ENCODE results near the gene HLF. TPM values are rescaled to one million over a fixed set of nuclear protein-coding genes. Genes with fewer than 3 reads are reported as not detected.
A peak's percentile ranks its signal among the peaks of the same experiment; 100 is the strongest.

The HLF gene
- total RNA-seq, 3 donors from 2014 or later = 0.98 to 1.6 (median 1.0) TPM

DNA sequence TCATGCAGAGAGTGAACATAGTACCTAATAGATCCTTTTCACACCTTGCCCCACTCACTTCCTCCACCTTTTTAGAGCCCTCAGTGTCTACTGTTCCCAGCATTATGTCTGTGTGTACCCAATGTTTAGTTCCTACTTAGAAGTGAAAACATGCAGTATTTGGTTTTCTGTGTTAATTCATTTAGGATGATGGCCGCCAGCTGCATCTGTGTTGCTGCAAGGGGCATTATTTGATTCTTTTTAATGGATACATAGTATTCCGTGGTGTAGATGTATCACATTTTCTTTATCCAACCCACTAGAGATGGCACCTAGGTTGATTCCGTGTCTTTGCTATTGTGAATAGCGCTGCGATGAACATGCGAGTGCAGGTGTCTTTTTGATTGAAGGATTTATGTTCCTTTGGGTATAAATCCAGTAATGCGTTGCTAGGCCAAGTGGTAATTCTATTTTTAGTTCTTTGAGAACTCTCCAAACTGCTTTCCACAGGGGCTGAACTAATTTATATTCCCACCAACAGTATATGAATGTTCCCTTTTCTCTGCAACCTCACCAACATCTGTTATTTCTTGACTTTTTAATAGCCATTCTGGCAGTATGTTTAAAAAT, 47.1 kb downstream of the HLF start:
- Mint-ChIP-seq H3K36me3 (ENCODE audit: insufficient read depth) (peaks cover 1% of the 10 kb centered on the region), H3K4me1 (ENCODE audit: low read depth) (peaks cover 8% of the 10 kb centered on the region), H3K4me3 (no peak overlapping the region), H3K9me3 (no peaks in the 10 kb centered on the region), H3K27me3 (ENCODE audit: low read depth) (peaks cover 4% of the 10 kb centered on the region)
- ATAC-seq (no peak), DNase-seq (no peak)

DNA sequence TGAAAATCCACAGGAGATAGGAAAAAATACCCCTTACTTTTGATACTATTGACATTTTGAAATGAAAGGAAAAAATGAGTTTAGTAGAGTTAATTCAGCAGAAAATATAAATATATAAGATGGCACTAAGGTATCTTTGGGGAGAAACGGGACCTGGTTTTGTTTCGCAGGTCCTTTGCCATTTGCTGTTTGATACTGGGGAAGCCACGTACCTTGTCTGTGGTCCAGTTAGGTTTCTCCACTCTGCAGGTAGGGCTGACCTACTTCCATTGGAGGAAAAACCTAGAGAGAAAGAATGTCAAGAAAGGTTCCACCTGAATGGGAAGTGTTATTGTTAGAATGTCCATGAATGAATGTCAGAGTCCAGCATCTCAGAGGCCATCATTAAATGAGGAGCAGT, 48.1 kb downstream of the HLF start:
- peaks cover 8% of the 10 kb centered on the region for H3K4me1 Mint-ChIP-seq (ENCODE audit: low read depth)
- no peak for DNase-seq
- H3K27me3 Mint-ChIP-seq (ENCODE audit: low read depth) = peaks cover 1% of the 10 kb centered on the region
- no peaks in the 10 kb centered on the region for H3K9me3 Mint-ChIP-seq
- H3K4me3 Mint-ChIP-seq = no peak overlapping the region
- peaks cover 1% of the 10 kb centered on the region for H3K36me3 Mint-ChIP-seq (ENCODE audit: insufficient read depth)
- no peak for ATAC-seq

DNA sequence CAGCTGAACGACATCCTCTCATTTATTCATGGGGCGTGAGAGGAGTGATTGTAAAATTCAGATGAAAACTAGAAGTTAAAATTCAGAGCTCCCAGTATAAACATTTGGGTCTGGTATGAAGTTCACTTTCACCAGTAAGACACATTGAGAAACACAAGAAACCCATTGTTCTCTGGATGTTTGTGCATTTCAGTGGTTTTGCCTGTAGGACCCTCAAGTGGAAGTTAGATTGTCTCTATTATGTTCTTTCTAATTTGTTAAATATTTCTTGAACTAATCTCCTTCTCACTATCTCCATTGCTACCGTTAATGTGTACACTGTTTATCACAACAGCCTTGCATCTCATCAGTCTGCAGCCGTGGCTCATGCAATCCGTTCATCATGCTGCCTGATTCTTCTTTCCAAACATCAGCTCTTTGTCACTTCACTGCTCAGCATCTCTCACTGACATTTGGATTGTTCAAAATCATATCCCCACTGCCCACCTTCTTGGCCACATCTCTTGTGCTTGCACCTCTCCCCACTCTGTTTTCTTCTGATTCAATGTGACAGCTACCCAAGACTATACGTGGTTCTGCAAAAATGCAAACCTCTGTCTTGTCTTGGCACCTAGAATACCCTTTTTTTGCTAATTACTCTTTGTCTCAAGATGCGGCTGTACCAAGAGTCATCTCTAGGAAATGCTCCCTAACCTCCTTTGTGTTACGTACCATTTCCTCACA, 49.5 kb downstream of the HLF start:
- ATAC-seq = peak; percentile 41
- Mint-ChIP-seq H3K4me1 (ENCODE audit: low read depth) (peaks cover 8% of the 10 kb centered on the region), H3K36me3 (ENCODE audit: insufficient read depth) (peaks cover 1% of the 10 kb centered on the region)

DNA sequence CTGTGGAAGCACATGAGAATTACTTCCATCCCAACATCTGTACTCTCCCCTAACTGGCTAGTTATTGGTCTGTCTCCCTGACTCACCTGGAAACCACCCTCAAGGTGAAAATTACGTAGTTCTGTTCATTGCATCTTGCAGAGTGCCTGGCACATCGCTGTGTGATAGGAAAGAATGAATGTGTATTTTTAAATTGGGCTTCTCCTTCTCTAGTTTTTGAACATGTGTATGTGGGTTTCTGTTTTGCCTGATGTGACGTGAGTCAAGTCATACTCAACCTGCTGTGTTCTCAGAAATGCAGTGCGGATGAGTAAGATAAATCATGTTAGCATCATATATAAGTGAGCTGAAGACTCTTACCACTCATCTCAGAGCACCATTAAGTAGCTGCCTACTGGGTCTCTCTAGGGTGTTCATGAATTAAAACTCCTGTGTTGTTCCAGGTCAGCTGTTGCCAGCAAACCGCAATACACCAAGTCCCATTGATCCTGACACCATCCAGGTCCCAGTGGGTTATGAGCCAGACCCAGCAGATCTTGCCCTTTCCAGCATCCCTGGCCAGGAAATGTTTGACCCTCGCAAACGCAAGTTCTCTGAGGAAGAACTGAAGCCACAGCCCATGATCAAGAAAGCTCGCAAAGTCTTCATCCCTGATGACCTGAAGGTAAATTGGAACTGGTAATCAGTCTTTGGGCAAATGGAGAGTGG, 50.2 kb downstream of the HLF start:
- ATAC-seq (peak; percentile 83 to 87), DNase-seq (no peak)
- Mint-ChIP-seq H3K4me3 (no peak overlapping the region), H3K36me3 (ENCODE audit: insufficient read depth) (peaks cover 1% of the 10 kb centered on the region), H3K4me1 (ENCODE audit: low read depth) (peaks cover 8% of the 10 kb centered on the region), H3K27me3 (ENCODE audit: low read depth) (no peaks in the 10 kb centered on the region), H3K9me3 (no peaks in the 10 kb centered on the region)

More for the DNA sequence above, 49.5 kb downstream of the HLF start:
- Mint-ChIP-seq H3K4me3 (no peak overlapping the region), H3K27me3 (ENCODE audit: low read depth) (no peaks in the 10 kb centered on the region), H3K9me3 (no peaks in the 10 kb centered on the region)
- no peak for DNase-seq

DNA sequence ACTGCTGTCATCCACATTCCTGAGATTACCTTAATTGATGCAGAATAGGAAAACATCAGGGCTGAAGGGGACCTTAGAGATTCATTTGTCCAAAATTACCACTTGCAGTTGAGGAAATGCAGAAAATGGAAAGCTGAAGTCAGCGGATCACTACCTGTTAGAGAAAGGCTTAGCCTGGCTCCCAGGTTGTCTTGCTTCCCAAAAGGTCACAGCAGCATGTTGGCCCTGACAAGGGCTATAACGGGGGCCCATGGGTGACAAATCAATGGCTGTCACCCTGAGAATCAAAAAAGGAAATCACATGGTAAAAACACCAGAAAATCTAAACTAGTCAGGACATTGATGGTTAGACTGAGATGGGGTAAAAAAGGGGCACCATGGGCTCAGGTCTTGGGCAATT, 51.7 kb downstream of the HLF start:
- Mint-ChIP-seq H3K27me3 (ENCODE audit: low read depth) (no peaks in the 10 kb centered on the region), H3K4me3 (no peak overlapping the region), H3K4me1 (ENCODE audit: low read depth) (peaks cover 8% of the 10 kb centered on the region), H3K36me3 (ENCODE audit: insufficient read depth) (peaks cover 1% of the 10 kb centered on the region), H3K9me3 (no peaks in the 10 kb centered on the region)
- ATAC-seq (no peak), DNase-seq (no peak)

DNA sequence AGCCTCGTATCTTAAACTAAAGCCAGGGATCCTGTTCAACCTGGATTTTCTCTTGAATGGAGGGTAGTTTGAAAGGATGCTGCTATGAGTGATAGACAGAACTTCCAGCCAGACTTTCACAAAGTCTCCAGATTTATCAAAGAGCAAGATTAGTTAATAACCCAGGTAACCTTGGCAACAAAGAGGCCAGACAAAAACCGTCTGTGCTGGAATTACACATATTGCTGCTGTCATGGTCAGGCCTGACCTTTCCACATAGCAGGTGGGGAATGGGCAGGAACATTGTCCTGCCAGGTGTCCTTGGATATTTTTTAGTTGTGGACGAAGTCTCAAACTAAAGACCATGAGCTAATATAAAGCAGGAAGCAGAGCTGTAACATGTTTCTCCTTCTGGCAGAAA, 52.5 kb downstream of the HLF start:
- ATAC-seq (no peak), DNase-seq (no peak)
- Mint-ChIP-seq H3K36me3 (ENCODE audit: insufficient read depth) (peaks cover 1% of the 10 kb centered on the region), H3K9me3 (no peaks in the 10 kb centered on the region), H3K4me3 (no peak overlapping the region), H3K4me1 (ENCODE audit: low read depth) (peaks cover 8% of the 10 kb centered on the region), H3K27me3 (ENCODE audit: low read depth) (no peaks in the 10 kb centered on the region)

DNA sequence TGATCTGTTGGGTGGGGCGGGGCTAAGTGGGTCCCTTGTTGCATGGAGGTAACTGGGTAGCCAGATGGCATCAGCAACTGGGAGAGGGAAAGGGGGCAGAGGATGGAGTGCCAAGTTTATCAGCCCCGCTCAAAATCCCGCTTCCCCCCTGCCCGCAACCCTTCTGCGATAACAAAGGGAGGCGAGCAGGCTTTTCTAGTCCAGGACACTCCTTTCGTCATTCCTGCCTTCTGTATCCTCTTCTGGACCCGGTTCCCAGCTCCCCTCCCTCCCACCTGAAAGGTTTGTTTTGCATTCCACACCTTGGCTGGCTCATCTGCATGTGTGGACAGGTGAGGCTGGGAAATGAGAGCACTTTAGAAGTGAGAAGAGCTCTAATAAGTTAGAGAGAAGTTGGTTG, 53.3 kb downstream of the HLF start:
- peaks cover 1% of the 10 kb centered on the region for H3K36me3 Mint-ChIP-seq (ENCODE audit: insufficient read depth)
- ATAC-seq (no peak), DNase-seq (no peak)
- H3K27me3 Mint-ChIP-seq (ENCODE audit: low read depth) = no peaks in the 10 kb centered on the region
- H3K4me1 Mint-ChIP-seq (ENCODE audit: low read depth) = peaks cover 8% of the 10 kb centered on the region
- no peak overlapping the region for H3K4me3 Mint-ChIP-seq
- no peaks in the 10 kb centered on the region for H3K9me3 Mint-ChIP-seq

DNA sequence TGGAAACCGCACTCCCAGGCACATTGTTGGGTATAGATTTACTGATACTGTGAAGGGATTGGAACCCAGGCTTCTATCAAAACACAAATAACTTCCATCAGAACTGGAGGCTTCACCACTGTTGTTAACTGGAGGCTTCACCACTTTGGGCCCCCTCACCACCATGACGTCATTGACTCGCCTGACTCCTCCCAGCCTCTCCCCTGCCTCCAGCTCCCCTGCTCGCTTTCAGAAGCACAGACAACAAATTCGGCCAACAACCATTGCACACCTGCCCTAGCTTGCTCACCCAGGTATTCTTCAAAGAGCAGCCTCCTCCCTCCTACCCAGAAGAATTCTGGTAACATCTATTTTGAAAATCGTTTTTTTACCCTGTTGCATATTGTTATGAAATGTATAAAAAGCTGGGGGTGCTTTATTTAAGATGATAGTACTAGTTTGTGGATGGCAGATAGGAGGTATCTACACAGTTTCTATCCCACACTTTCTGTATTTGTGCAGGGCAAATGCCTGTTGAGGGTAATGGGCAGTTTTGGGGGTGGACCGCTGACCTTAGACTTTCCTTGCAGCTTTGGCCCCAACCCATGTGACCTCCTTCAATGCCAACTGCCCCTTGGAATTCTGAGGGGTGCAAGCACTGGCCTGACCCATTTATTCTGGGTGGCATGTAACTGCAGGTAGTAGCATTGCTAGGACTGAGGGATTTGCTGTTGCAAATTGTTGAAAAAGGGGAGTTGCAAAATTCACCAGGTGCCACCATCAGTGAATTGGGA, 54.1 kb downstream of the HLF start:
- peaks cover 1% of the 10 kb centered on the region for H3K36me3 Mint-ChIP-seq (ENCODE audit: insufficient read depth)
- no peak overlapping the region for H3K4me3 Mint-ChIP-seq
- peaks cover 8% of the 10 kb centered on the region for H3K4me1 Mint-ChIP-seq (ENCODE audit: low read depth)
- no peak for ATAC-seq
- H3K27me3 Mint-ChIP-seq (ENCODE audit: low read depth) = no peaks in the 10 kb centered on the region
- no peaks in the 10 kb centered on the region for H3K9me3 Mint-ChIP-seq
- no peak for DNase-seq

DNA sequence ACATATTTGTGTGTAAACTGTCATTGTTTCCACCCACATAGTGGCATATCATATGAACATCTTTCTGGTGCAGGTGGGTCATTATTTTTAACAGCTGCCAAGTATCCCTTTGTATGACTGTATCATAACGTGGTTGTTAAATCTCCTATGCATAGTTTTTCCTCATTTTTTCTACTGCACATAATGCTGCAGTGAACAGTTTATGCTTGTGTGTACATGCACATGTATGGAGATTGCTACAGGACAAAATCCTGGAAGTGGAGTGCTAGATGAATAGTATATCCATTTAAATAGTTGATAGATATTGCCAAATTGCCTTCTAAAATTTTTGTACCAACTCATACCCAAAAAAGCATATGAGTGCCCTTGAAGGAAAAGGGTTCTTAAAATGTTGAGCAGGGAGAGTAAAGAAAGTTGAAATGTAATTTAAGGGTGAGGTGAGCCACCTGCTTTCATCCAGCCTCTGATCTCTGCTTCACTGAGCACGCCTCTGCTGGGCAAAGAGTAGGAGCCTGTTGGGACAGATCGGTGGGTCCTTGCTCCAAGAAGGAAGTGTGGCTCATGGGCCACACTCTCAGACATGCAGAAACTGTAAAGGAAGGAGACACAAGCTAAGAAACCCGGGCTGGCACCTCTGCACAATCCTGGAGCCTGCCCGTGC, 55.3 kb downstream of the HLF start:
- H3K4me1 Mint-ChIP-seq (ENCODE audit: low read depth) = peaks cover 1% of the 10 kb centered on the region
- ATAC-seq (no peak), DNase-seq (no peak)
- H3K9me3 Mint-ChIP-seq = no peaks in the 10 kb centered on the region
- H3K36me3 Mint-ChIP-seq (ENCODE audit: insufficient read depth) = peaks cover 1% of the 10 kb centered on the region
- H3K27me3 Mint-ChIP-seq (ENCODE audit: low read depth) = no peaks in the 10 kb centered on the region
- H3K4me3 Mint-ChIP-seq = no peak overlapping the region

DNA sequence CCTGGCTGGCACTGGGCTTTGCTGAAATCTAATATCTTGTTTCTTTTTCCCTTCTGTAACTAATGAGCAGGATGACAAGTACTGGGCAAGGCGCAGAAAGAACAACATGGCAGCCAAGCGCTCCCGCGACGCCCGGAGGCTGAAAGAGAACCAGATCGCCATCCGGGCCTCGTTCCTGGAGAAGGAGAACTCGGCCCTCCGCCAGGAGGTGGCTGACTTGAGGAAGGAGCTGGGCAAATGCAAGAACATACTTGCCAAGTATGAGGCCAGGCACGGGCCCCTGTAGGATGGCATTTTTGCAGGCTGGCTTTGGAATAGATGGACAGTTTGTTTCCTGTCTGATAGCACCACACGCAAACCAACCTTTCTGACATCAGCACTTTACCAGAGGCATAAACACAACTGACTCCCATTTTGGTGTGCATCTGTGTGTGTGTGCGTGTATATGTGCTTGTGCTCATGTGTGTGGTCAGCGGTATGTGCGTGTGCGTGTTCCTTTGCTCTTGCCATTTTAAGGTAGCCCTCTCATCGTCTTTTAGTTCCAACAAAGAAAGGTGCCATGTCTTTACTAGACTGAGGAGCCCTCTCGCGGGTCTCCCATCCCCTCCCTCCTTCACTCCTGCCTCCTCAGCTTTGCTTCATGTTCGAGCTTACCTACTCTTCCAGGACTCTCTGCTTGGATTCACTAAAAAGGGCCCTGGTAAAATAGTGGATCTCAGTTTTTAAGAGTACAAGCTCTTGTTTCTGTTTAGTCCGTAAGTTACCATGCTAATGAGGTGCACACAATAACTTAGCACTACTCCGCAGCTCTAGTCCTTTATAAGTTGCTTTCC, 56.0 kb downstream of the HLF start:
- Mint-ChIP-seq H3K9me3 (no peaks in the 10 kb centered on the region), H3K27me3 (ENCODE audit: low read depth) (no peaks in the 10 kb centered on the region), H3K36me3 (ENCODE audit: insufficient read depth) (peaks cover 1% of the 10 kb centered on the region), H3K4me3 (no peak overlapping the region), H3K4me1 (ENCODE audit: low read depth) (no peaks in the 10 kb centered on the region)
- no peak for DNase-seq
- ATAC-seq = no peak

DNA sequence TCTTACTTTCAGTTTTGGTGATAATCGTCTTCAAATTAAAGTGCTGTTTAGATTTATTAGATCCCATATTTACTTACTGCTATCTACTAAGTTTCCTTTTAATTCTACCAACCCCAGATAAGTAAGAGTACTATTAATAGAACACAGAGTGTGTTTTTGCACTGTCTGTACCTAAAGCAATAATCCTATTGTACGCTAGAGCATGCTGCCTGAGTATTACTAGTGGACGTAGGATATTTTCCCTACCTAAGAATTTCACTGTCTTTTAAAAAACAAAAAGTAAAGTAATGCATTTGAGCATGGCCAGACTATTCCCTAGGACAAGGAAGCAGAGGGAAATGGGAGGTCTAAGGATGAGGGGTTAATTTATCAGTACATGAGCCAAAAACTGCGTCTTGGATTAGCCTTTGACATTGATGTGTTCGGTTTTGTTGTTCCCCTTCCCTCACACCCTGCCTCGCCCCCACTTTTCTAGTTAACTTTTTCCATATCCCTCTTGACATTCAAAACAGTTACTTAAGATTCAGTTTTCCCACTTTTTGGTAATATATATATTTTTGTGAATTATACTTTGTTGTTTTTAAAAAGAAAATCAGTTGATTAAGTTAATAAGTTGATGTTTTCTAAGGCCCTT, 56.8 kb downstream of the HLF start:
- no peaks in the 10 kb centered on the region for H3K9me3 Mint-ChIP-seq
- no peaks in the 10 kb centered on the region for H3K4me1 Mint-ChIP-seq (ENCODE audit: low read depth)
- no peaks in the 10 kb centered on the region for H3K36me3 Mint-ChIP-seq (ENCODE audit: insufficient read depth)
- no peaks in the 10 kb centered on the region for H3K27me3 Mint-ChIP-seq (ENCODE audit: low read depth)
- DNase-seq (no peak), ATAC-seq (no peak)
- no peak overlapping the region for H3K4me3 Mint-ChIP-seq

DNA sequence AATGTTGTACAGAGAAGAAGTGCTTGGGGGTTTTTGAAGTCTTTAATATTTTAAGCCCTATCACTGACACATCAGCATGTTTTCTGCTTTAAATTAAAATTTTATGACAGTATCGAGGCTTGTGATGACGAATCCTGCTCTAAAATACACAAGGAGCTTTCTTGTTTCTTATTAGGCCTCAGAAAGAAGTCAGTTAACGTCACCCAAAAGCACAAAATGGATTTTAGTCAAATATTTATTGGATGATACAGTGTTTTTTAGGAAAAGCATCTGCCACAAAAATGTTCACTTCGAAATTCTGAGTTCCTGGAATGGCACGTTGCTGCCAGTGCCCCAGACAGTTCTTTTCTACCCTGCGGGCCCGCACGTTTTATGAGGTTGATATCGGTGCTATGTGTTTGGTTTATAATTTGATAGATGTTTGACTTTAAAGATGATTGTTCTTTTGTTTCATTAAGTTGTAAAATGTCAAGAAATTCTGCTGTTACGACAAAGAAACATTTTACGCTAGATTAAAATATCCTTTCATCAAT, 57.8 kb downstream of the HLF start:
- no peaks in the 10 kb centered on the region for H3K9me3 Mint-ChIP-seq
- ATAC-seq = no peak
- no peak for DNase-seq
- H3K36me3 Mint-ChIP-seq (ENCODE audit: insufficient read depth) = no peaks in the 10 kb centered on the region
- H3K4me1 Mint-ChIP-seq (ENCODE audit: low read depth) = no peaks in the 10 kb centered on the region
- H3K4me3 Mint-ChIP-seq = no peak overlapping the region
- no peaks in the 10 kb centered on the region for H3K27me3 Mint-ChIP-seq (ENCODE audit: low read depth)

Measured in activated T-cell treated with anti-CD3 and anti-CD28 coated beads, Interleukin-2, amount 50 U/mL, for 4 hours (primary cell).